GM10266 (cell line): Measurements from ENCODE around the gene PLEK.

Source experiments
- DNase-seq: peaks from one replicate; pipeline ENCODE4 v3.0.0; 2012; ENCODE audit errors: extremely low spot score
- TF ChIP-seq, protein P1 (sequence below): IDR thresholded peaks from 2 replicates; pipeline ENCODE4 v1.5.1; 2012; ENCODE audit warnings: mild to moderate bottlenecking, low read depth; ENCODE audit not compliant: control insufficient read depth, insufficient read depth; ENCODE audit errors: missing control alignments

PLEK gene

DNA sequence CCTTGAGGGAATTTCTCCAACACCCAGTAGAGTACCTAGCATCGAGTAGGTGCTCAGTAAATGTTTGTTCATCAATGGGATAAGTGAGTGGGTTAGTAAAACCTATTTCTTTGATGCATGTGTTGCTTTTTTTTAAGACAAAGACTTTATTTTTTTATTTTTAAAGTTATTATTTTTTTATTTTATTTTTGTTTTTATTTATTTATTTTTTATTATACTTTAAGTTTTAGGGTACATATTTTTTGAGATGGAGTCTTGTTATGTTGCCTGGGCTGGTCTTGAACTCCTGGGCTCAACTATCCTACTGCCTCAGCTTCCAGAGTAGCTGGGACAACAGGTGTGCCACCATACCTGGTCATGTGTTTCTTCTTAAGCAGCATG, 20.8 kb downstream of the PLEK start:
- TF ChIP-seq, protein P1, sequence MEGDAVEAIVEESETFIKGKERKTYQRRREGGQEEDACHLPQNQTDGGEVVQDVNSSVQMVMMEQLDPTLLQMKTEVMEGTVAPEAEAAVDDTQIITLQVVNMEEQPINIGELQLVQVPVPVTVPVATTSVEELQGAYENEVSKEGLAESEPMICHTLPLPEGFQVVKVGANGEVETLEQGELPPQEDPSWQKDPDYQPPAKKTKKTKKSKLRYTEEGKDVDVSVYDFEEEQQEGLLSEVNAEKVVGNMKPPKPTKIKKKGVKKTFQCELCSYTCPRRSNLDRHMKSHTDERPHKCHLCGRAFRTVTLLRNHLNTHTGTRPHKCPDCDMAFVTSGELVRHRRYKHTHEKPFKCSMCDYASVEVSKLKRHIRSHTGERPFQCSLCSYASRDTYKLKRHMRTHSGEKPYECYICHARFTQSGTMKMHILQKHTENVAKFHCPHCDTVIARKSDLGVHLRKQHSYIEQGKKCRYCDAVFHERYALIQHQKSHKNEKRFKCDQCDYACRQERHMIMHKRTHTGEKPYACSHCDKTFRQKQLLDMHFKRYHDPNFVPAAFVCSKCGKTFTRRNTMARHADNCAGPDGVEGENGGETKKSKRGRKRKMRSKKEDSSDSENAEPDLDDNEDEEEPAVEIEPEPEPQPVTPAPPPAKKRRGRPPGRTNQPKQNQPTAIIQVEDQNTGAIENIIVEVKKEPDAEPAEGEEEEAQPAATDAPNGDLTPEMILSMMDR = no peak
- DNase-seq = no peak

DNA sequence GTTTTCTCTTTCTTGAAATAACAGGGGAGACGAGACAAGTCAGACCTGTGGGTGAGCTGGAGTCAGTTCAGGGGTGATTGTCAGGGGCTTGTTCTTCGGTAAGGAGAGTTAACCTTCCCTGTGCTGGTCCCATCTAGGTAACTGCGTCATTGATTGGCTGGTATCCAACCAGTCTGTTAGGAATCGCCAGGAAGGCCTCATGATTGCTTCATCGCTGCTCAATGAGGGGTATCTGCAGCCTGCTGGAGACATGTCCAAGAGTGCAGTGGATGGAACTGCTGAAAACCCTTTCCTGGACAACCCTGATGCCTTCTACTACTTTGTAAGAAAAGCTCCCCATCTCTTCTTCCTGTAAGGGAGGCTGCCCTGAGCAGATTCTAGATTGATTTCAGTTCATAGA, 21.3 kb downstream of the PLEK start:
- TF ChIP-seq, protein P1 = no peak
- DNase-seq = no peak

DNA sequence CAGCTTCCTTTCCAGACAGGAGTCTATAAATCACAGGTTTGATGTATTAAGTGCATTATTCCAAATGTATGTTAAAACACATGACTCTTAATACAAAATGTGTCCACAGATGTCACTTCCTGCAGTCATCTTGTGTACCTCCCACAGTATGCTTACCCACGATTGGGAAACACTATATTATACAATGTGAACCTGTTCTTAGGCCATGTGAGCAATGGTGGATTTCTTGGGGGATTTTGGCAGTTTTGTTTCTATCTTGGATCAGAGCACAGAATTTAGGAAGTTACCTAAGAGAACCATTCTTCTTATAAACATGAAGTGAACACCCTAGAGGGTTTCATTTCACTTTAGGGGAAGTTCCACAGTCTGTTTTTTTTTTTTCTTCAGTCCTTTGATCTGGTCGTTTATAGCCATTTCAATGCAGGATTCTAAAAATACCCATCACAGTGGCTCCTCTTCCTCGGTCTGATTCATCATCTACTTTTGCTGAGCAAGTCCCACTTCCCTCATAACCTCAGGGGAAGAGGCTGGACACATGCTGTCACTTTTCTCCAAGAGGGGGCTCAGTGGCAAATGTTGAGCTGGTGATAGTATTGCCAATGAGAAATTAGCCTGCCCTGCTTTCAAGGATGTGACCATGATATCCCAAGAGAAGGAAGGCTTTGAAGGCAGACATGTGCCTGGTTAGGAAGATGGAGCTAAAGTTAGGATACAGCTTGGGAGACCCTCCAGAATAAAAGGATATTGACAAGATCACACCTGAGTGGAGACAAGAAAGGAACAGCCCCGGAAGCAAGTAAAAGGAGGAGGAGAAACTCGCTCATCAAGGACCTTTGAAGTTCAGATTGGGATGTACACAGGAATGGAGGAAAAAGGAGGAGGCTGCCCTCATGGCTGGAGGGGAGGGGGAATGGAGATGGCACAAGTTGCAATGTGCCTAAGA, 22.6 kb downstream of the PLEK start:
- DNase-seq = peak; percentile 59
- TF ChIP-seq, protein P1 = no peak

DNA sequence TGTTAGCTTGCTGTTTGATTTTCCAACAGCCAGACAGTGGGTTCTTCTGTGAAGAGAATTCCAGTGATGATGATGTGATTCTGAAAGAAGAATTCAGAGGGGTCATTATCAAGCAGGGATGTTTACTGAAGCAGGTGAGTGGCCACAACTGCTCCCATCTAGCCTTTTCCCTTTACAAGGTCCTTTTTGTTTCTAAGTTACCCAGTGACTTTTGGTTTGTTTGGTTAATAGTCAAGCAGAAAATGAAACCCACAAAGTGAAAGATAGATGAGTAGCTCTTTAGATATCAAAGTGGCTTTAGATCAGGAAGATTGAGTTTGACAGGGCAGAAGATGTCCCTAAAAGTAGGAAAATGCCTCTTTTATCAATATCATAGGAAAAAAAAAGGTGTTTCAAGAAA, 23.3 kb downstream of the PLEK start:
- TF ChIP-seq, protein P1 = no peak
- no peak for DNase-seq

DNA sequence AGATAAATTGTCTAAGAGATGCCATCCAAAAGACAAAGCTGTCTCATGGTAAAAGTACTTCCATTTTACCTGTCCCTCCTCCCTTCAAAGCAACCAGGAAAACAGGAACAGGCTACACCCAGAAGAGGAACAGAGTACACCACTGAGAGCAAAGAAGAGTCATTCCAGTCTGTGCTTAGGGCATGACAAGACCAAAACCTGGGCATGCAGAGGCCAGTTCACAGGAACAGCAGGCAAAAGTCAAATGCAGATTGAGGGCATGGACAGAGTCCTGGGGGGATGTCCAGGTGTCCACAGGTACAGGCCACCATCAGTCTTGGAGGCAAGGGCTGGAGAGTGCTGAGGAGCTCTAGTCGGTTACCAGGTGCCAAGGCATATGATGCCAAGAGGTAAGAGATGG, 23.7 kb downstream of the PLEK start:
- TF ChIP-seq, protein P1 = no peak
- no peak for DNase-seq

DNA sequence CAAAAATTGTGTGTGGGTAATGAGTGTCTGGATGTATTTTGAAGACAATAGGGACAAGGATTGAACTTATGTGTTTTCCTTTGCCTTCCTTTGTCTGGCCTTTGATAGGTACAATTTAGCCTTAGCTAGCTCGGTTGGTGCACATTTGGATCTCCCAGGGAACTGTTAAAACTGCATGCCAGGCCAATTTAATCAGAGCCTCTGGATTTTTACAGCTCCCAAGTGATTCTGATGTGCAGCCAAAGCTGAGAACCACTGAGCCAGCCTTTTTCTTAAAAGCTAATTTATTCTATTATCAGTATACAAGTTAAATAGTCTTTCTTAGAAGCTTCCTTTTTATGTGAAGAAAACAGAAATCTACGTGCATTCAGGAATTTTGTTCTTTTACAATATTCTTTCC, 25.0 kb downstream of the PLEK start:
- no peak for DNase-seq
- TF ChIP-seq, protein P1 = no peak

DNA sequence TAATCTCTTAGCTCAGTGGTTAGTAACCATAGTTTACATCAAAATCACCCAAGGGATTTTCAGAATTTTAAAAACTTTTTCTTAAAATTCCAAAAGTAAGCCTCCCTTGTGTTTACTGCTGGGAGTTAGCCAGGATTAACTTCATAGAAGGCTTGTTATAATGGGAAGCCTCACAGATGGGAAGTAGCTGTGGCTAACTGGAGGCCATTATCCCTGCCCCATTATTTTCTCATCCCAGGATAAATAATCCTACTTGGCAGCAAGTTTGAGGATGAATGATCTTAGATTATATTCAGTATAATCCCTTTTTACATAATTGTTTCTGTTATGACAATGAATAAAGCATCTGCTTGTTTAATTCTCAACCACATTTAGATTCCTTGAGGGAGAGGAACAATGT, 25.5 kb downstream of the PLEK start:
- TF ChIP-seq, protein P1 = no peak
- no peak for DNase-seq
